ENCODE measurements around the gene UQCRC1. TPM values are rescaled to one million over a fixed set of nuclear protein-coding genes. Genes with fewer than 3 reads are reported as not detected.

UQCRC1 gene
- polyA plus RNA-seq, 2 of the 4 experiments (the other 2 are of a cell fraction): 256 to 279 TPM

DNA sequence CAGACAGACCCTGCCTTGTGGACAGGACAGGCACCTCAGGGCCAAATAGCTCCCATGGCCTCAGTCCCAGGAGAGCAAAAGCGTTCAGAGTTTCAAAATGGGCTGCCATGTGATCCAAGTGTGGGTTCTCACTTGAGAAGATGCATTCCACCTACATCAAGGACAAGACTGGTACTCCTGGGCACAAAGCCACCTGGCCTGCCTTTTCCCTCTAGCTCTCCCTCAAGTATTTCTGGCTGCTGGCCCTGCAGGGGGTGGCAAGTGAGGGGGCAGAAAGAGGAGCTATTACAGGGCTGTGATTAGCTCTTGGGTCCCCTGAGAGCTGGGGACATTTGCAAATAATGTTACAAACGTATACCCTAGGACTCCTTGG is 7.8 kb downstream of the UQCRC1 start:
- TF ChIP-seq CHD2 (IDR thresholded peaks at IDR 0.05; ENCODE audit: low read length, partially characterized antibody) (no peak), JUN (IDR thresholded peaks at IDR 0.05) (no peak), CHD4 (IDR thresholded peaks at IDR 0.05; ENCODE audit: borderline replicate concordance) (no peak), CEBPB (IDR thresholded peaks at IDR 0.05) (no peak), CBX2 (IDR thresholded peaks at IDR 0.05; ENCODE audit: borderline replicate concordance, low read depth) (no peak), FOSL2 (IDR thresholded peaks at IDR 0.05) (no peak), FOSL2 (CRISPR knock-in tag; IDR thresholded peaks at IDR 0.05) (no peak), NR3C1 (IDR thresholded peaks at IDR 0.05) (no peak), RCOR1 (IDR thresholded peaks at IDR 0.05; ENCODE audit: low read depth, low read length) (no peak), JUNB (IDR thresholded peaks at IDR 0.05) (no peak), HEYL (CRISPR knock-in tag; IDR thresholded peaks at IDR 0.05) (no peak), REST (IDR thresholded peaks at IDR 0.05) (no peak), TP53 (CRISPR knock-in tag; IDR thresholded peaks at IDR 0.05) (no peak), HOXB13 (CRISPR knock-in tag; IDR thresholded peaks at IDR 0.05; ENCODE audit: low read depth) (no peak), NFE2L2 (conservative IDR thresholded peaks at IDR 0.05; ENCODE audit: low read length) (no peak), MAZ (IDR thresholded peaks at IDR 0.05; ENCODE audit: borderline replicate concordance, low read depth, low read length) (no peak), GATA3 (IDR thresholded peaks at IDR 0.05; ENCODE audit: borderline replicate concordance) (no peak), CTCF (IDR thresholded peaks at IDR 0.05) (no peak)
- TF ChIP-seq, protein P1, sequence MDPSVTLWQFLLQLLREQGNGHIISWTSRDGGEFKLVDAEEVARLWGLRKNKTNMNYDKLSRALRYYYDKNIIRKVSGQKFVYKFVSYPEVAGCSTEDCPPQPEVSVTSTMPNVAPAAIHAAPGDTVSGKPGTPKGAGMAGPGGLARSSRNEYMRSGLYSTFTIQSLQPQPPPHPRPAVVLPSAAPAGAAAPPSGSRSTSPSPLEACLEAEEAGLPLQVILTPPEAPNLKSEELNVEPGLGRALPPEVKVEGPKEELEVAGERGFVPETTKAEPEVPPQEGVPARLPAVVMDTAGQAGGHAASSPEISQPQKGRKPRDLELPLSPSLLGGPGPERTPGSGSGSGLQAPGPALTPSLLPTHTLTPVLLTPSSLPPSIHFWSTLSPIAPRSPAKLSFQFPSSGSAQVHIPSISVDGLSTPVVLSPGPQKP (IDR thresholded peaks at IDR 0.05; ENCODE audit: low read depth, low read length): no peak
- TF ChIP-seq, protein P2, sequence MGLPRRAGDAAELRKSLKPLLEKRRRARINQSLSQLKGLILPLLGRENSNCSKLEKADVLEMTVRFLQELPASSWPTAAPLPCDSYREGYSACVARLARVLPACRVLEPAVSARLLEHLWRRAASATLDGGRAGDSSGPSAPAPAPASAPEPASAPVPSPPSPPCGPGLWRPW (IDR thresholded peaks at IDR 0.05): no peak
- TF ChIP-seq, protein P3, sequence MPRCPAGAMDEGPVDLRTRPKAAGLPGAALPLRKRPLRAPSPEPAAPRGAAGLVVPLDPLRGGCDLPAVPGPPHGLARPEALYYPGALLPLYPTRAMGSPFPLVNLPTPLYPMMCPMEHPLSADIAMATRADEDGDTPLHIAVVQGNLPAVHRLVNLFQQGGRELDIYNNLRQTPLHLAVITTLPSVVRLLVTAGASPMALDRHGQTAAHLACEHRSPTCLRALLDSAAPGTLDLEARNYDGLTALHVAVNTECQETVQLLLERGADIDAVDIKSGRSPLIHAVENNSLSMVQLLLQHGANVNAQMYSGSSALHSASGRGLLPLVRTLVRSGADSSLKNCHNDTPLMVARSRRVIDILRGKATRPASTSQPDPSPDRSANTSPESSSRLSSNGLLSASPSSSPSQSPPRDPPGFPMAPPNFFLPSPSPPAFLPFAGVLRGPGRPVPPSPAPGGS (IDR thresholded peaks at IDR 0.05): no peak
- ATAC-seq (no peak), DNase-seq (ENCODE audit: low read depth in 1 of 2, low spot score in 1 of 2) (no peak), FAIRE-seq (no peak)
- Histone ChIP-seq H3K4me1 (peaks cover 35% of the 10 kb centered on the region), H3K27ac (no peak overlapping the region), H3K4me3 (no peak overlapping the region), H3K4me2 (no peak overlapping the region), H3K9me3 (no peaks in the 10 kb centered on the region)
- ChIA-PET CTCF (interaction anchor here (1.0 to 1.4 kb wide), 3 partner anchors 8 to 43 kb away, joined by 3 read pairs; partner anchors contain the start of genes SLC26A6 and UQCRC1), POLR2A (no interaction called here)
- 84% methylated on average over 2 of the region's 2 CpGs for WGBS (ENCODE audit: missing lambda C conversion rate)

All from A549 (cell line).